Activated T-cell treated with anti-CD3 and anti-CD28 coated beads, Interleukin-2, amount 50 U/mL, for 24 hours (primary cell): ENCODE data around the gene LMO1.

ENCODE experiments used
- DNase-seq: peaks from one replicate; pipeline ENCODE4 v3.0.0-alpha.2; 2020
- H3K27ac Mint-ChIP-seq: 2 replicates; pipeline ENCODE4 v1.8.0; 2020; ENCODE audit warnings: mild to moderate bottlenecking, mixed read lengths
- H3K27me3 Mint-ChIP-seq: 2 replicates; pipeline ENCODE4 v1.8.0; 2020; ENCODE audit warnings: mixed read lengths
- H3K36me3 Mint-ChIP-seq: 2 replicates; pipeline ENCODE4 v1.8.0; 2020; ENCODE audit warnings: low read depth, mixed read lengths
- H3K4me1 Mint-ChIP-seq: 2 replicates; pipeline ENCODE4 v1.8.0; 2020; ENCODE audit warnings: low read depth, mixed read lengths
- H3K4me3 Mint-ChIP-seq: 2 replicates; pipeline ENCODE4 v1.8.0; 2020; ENCODE audit warnings: mild to moderate bottlenecking, moderate library complexity, mixed read lengths
- H3K9me3 Mint-ChIP-seq: 2 replicates; pipeline ENCODE4 v1.8.0; 2020; ENCODE audit warnings: mixed read lengths

The LMO1 gene

GRCh38 chr11:8292351-8292750 is 28.7 kb upstream of the LMO1 start:
- no peak overlapping the region for H3K4me3 Mint-ChIP-seq
- no peaks in the 10 kb centered on the region for H3K9me3 Mint-ChIP-seq
- H3K36me3 Mint-ChIP-seq: no peaks in the 10 kb centered on the region
- no peak overlapping the region for H3K27ac Mint-ChIP-seq
- DNase-seq: peak; percentile 7
- H3K4me1 Mint-ChIP-seq: no peaks in the 10 kb centered on the region
- no peaks in the 10 kb centered on the region for H3K27me3 Mint-ChIP-seq

- no peak overlapping the region for H3K4me3 Mint-ChIP-seq
- H3K27me3 Mint-ChIP-seq: no peaks in the 10 kb centered on the region
- peak; percentile 12 for DNase-seq
- H3K27ac Mint-ChIP-seq: no peak overlapping the region
- H3K36me3 Mint-ChIP-seq: no peaks in the 10 kb centered on the region
- no peaks in the 10 kb centered on the region for H3K4me1 Mint-ChIP-seq
- H3K9me3 Mint-ChIP-seq: no peaks in the 10 kb centered on the region
Measured at GRCh38 chr11:8291421-8292350, 28.0 kb upstream of the LMO1 start.

- no peak for DNase-seq
- Mint-ChIP-seq H3K36me3 (no peaks in the 10 kb centered on the region), H3K4me1 (no peaks in the 10 kb centered on the region), H3K27me3 (no peaks in the 10 kb centered on the region), H3K27ac (no peak overlapping the region), H3K9me3 (no peaks in the 10 kb centered on the region), H3K4me3 (no peak overlapping the region)
Measured at GRCh38 chr11:8290081-8290810, 26.6 kb upstream of the LMO1 start.

- Mint-ChIP-seq H3K27ac (no peak overlapping the region), H3K27me3 (peaks cover 7% of the 10 kb centered on the region), H3K36me3 (no peaks in the 10 kb centered on the region), H3K4me3 (no peak overlapping the region), H3K9me3 (no peaks in the 10 kb centered on the region), H3K4me1 (no peaks in the 10 kb centered on the region)
- peak; percentile 6 for DNase-seq
Measured at GRCh38 chr11:8289492-8289918, 25.8 kb upstream of the LMO1 start.

- peak; percentile 8 for DNase-seq
- H3K4me1 Mint-ChIP-seq: no peaks in the 10 kb centered on the region
- no peaks in the 10 kb centered on the region for H3K9me3 Mint-ChIP-seq
- no peak overlapping the region for H3K4me3 Mint-ChIP-seq
- H3K27me3 Mint-ChIP-seq: peaks cover 12% of the 10 kb centered on the region
- no peak overlapping the region for H3K27ac Mint-ChIP-seq
- no peaks in the 10 kb centered on the region for H3K36me3 Mint-ChIP-seq
Measured at GRCh38 chr11:8288824-8289491, 25.3 kb upstream of the LMO1 start.

GRCh38 chr11:8288166-8288772 is 24.6 kb upstream of the LMO1 start:
- no peak overlapping the region for H3K4me3 Mint-ChIP-seq
- no peaks in the 10 kb centered on the region for H3K9me3 Mint-ChIP-seq
- H3K36me3 Mint-ChIP-seq: no peaks in the 10 kb centered on the region
- DNase-seq: peak; percentile 2
- H3K27ac Mint-ChIP-seq: no peak overlapping the region
- H3K4me1 Mint-ChIP-seq: no peaks in the 10 kb centered on the region
- H3K27me3 Mint-ChIP-seq: peaks cover 12% of the 10 kb centered on the region

DNA sequence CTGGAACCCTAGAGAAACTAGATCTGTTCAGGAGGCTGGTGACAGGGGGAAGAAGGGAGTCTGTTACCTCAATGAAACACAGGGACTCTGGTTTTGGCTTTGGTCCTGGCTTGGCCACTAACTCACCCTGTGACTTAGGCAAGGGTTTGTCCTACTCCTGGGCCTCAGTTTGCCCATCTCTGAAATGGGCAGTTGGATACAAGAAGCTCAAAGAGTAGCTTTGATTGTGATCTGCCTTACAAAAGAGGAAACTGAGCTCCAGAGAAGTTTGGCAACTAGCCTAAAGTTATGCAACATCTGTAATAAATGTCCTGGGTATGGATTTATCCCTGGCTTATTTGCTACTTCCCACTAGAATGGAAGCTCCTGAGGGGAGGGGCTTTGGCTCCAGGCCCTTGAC is 24.0 kb upstream of the LMO1 start:
- H3K9me3 Mint-ChIP-seq: no peaks in the 10 kb centered on the region
- peaks cover 12% of the 10 kb centered on the region for H3K27me3 Mint-ChIP-seq
- no peaks in the 10 kb centered on the region for H3K36me3 Mint-ChIP-seq
- H3K27ac Mint-ChIP-seq: no peak overlapping the region
- H3K4me3 Mint-ChIP-seq: no peak overlapping the region
- H3K4me1 Mint-ChIP-seq: no peaks in the 10 kb centered on the region
- peak; percentile 6 for DNase-seq

- DNase-seq: no peak
- Mint-ChIP-seq H3K9me3 (no peaks in the 10 kb centered on the region), H3K27ac (no peak overlapping the region), H3K4me3 (no peak overlapping the region), H3K36me3 (no peaks in the 10 kb centered on the region), H3K4me1 (no peaks in the 10 kb centered on the region), H3K27me3 (peaks cover 12% of the 10 kb centered on the region)
Measured at GRCh38 chr11:8287297-8287696, 23.6 kb upstream of the LMO1 start.

DNA sequence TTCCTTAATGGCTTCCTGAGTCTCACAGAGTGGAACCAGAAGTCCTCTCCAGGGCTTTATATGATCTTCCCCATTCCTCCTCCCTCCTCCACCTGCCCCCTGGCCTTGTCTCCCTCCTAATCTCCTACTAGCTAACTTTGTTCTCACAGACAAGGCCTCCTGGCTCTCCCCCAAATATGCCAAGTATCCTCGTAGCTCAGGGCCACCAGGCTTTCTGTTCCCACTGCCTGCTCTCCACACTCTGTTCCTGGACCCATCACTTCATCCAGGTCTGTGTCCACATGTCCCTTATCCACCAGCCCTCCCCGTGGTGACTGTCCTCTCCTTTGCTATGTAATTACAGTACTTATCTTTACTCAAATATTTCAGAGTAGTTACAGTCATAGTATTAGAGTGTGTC is 23.2 kb upstream of the LMO1 start:
- H3K27me3 Mint-ChIP-seq: peaks cover 12% of the 10 kb centered on the region
- no peak overlapping the region for H3K4me3 Mint-ChIP-seq
- no peaks in the 10 kb centered on the region for H3K36me3 Mint-ChIP-seq
- H3K27ac Mint-ChIP-seq: no peak overlapping the region
- no peaks in the 10 kb centered on the region for H3K9me3 Mint-ChIP-seq
- peak; percentile 7 for DNase-seq
- no peaks in the 10 kb centered on the region for H3K4me1 Mint-ChIP-seq

DNA sequence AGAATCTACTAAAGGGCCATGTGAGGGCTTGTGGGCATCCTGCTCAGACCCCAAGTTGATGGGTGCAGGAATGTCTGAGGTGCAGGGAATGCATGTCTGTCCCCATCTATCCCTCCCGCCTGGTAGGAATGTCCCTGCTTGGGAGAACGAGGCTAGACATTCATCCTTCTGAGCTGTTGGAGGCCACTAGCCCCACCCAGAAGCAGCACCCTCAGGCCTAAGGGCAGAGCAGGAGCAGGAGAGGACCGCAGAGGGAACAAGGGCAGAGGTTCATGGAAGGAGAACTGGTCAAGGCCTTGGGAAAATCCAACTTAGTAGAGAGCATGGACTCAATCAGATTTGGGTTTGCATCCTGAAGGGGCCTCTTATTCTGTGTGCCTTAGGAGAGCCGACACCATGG is 22.1 kb upstream of the LMO1 start:
- Mint-ChIP-seq H3K27me3 (peaks cover 12% of the 10 kb centered on the region), H3K36me3 (no peaks in the 10 kb centered on the region), H3K9me3 (no peaks in the 10 kb centered on the region), H3K27ac (no peak overlapping the region), H3K4me1 (no peaks in the 10 kb centered on the region), H3K4me3 (no peak overlapping the region)
- DNase-seq: peak; percentile 7

- Mint-ChIP-seq H3K4me3 (no peak overlapping the region), H3K27me3 (peaks cover 12% of the 10 kb centered on the region), H3K4me1 (no peaks in the 10 kb centered on the region), H3K27ac (no peak overlapping the region), H3K36me3 (no peaks in the 10 kb centered on the region), H3K9me3 (no peaks in the 10 kb centered on the region)
- no peak for DNase-seq
Measured at GRCh38 chr11:8285228-8285627, 21.6 kb upstream of the LMO1 start.

- Mint-ChIP-seq H3K36me3 (no peaks in the 10 kb centered on the region), H3K4me1 (no peaks in the 10 kb centered on the region), H3K27ac (no peak overlapping the region), H3K27me3 (peaks cover 12% of the 10 kb centered on the region), H3K9me3 (no peaks in the 10 kb centered on the region), H3K4me3 (no peak overlapping the region)
- DNase-seq: peak; percentile 18
Measured at GRCh38 chr11:8283465-8284230, 20.0 kb upstream of the LMO1 start.

- H3K27me3 Mint-ChIP-seq: peaks cover 12% of the 10 kb centered on the region
- no peak overlapping the region for H3K4me3 Mint-ChIP-seq
- H3K27ac Mint-ChIP-seq: no peak overlapping the region
- H3K4me1 Mint-ChIP-seq: no peaks in the 10 kb centered on the region
- no peak for DNase-seq
- H3K9me3 Mint-ChIP-seq: no peaks in the 10 kb centered on the region
- no peaks in the 10 kb centered on the region for H3K36me3 Mint-ChIP-seq
Measured at GRCh38 chr11:8283100-8283464, 19.4 kb upstream of the LMO1 start.

DNA sequence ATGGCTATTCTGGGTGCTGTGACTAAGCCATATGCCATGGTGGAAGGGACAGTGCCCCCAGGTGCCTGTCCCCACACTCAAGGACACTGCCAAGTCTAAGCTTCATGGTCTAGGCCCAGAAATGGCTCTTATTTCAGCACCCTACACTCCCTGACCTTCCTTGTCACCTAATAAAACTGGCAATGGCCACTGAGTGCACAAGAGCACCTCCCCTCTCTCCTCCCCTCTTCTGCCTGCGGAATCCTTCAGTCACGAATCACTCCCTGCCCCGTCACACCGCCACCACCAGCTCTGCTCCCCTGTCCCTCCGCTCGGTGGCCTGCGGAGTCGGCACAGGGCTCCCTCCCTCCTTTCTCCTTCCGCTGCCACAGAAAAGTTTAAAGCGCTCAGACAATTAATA is 19.0 kb upstream of the LMO1 start:
- Mint-ChIP-seq H3K36me3 (no peaks in the 10 kb centered on the region), H3K27ac (no peak overlapping the region), H3K9me3 (no peaks in the 10 kb centered on the region), H3K27me3 (peaks cover 12% of the 10 kb centered on the region), H3K4me3 (no peak overlapping the region), H3K4me1 (no peaks in the 10 kb centered on the region)
- DNase-seq: peak; percentile 6
